HEK293 (cell line): ENCODE measurements around the gene RAE1.

ENCODE experiments used
- CTCF ChIA-PET: fragments of 350-600 bp; formaldehyde crosslinking; extraction: SDS; loops from one replicate; lab custom pipeline; 2021; ENCODE audit warnings: antibody characterized with exemption; lab: Yijun Ruan, JAX
- POLR2A ChIA-PET: fragments of 300-600 bp; formaldehyde crosslinking; extraction: SDS; loops from one replicate; lab custom pipeline; 2020; ENCODE audit warnings: antibody characterized with exemption, inconsistent platforms; lab: Yijun Ruan, JAX
- H3K27ac ChIP-seq: fragments of 200-500 bp; sonication (Bioruptor generic); 2 replicates; pipeline ENCODE4 v1.5.1; 2014; ENCODE audit warnings: low read depth, low read length, control low read depth, inconsistent platforms; ENCODE audit errors: extremely low read depth
- H3K36me3 ChIP-seq, 2 experiments: fragments of 200-500 bp in 1 of 2; sonication (Bioruptor generic) in 1 of 2; 1 replicate in 1 of 2; 2 replicates in 1 of 2; pipeline ENCODE4 v1.5.1; 2014 to 2017; ENCODE audit warnings: inconsistent platforms in 2 of 2, low read length in 2 of 2; ENCODE audit not compliant: control insufficient read depth in 2 of 2, insufficient read depth in 1 of 2
- H3K4me1 ChIP-seq: fragments of 200-500 bp; sonication (Bioruptor generic); 2 replicates; pipeline ENCODE4 v1.5.1; 2014; ENCODE audit warnings: mild to moderate bottlenecking, low read length, inconsistent platforms; ENCODE audit not compliant: control insufficient read depth, insufficient read depth
- H3K4me3 ChIP-seq: 2 replicates; pipeline ENCODE4 v1.5.1; 2011; ENCODE audit warnings: low read depth, mild to moderate bottlenecking, control low read depth, low read length, moderate library complexity
- H3K9me3 ChIP-seq: fragments of 200-500 bp; sonication (Bioruptor generic); 2 replicates; pipeline ENCODE4 v1.5.1; 2014; ENCODE audit warnings: low read depth, low read length, inconsistent platforms; ENCODE audit not compliant: control insufficient read depth, insufficient read depth
- GLIS1 ChIP-seq: fragments of 450-650 bp; formaldehyde crosslinking; IDR thresholded peaks from 2 replicates; pipeline ENCODE4 v1.5.1; 2016; ENCODE audit warnings: missing biosample characterization, missing genetic modification characterization
- OVOL3 ChIP-seq: fragments of 450-650 bp; formaldehyde crosslinking; IDR thresholded peaks from 2 replicates; pipeline ENCODE4 v1.5.1; 2016; ENCODE audit warnings: missing biosample characterization, missing genetic modification characterization
- ZNF2 ChIP-seq: fragments of 450-650 bp; formaldehyde crosslinking; IDR thresholded peaks from 2 replicates; pipeline ENCODE4 v1.5.1; 2016; ENCODE audit warnings: missing biosample characterization, missing genetic modification characterization
- ZNF214 ChIP-seq: fragments of 450-650 bp; formaldehyde crosslinking; IDR thresholded peaks from 2 replicates; pipeline ENCODE4 v1.5.1; 2017; ENCODE audit warnings: missing biosample characterization, mild to moderate bottlenecking, missing genetic modification characterization, borderline replicate concordance
- ZNF324 ChIP-seq: fragments of 450-650 bp; formaldehyde crosslinking; IDR thresholded peaks from 2 replicates; pipeline ENCODE4 v1.5.1; 2016; ENCODE audit warnings: missing biosample characterization, missing genetic modification characterization
- ZNF423 ChIP-seq: fragments of 450-650 bp; formaldehyde crosslinking; IDR thresholded peaks from 2 replicates; pipeline ENCODE4 v1.5.1; 2016; ENCODE audit warnings: missing biosample characterization, missing genetic modification characterization
- ZNF549 ChIP-seq: fragments of 450-650 bp; IDR thresholded peaks from 2 replicates; pipeline ENCODE4 v1.5.1; 2018; ENCODE audit warnings: missing biosample characterization, missing genetic modification characterization, mild to moderate bottlenecking, inconsistent platforms, moderate library complexity
- ZNF621 ChIP-seq: fragments of 450-650 bp; formaldehyde crosslinking; IDR thresholded peaks from 2 replicates; pipeline ENCODE4 v1.5.1; 2017; ENCODE audit warnings: missing biosample characterization, missing genetic modification characterization
- ZNF626 ChIP-seq: fragments of 450-650 bp; sonication (Bioruptor Pico); formaldehyde crosslinking; IDR thresholded peaks from 2 replicates; pipeline ENCODE4 v1.5.1; 2018; ENCODE audit warnings: missing biosample characterization, missing genetic modification characterization, inconsistent platforms
- ZNF654 ChIP-seq: fragments of 450-650 bp; formaldehyde crosslinking; IDR thresholded peaks from 2 replicates; pipeline ENCODE4 v1.5.1; 2016; ENCODE audit warnings: low read depth, missing biosample characterization, missing genetic modification characterization
- ZNF670 ChIP-seq: fragments of 450-650 bp; formaldehyde crosslinking; IDR thresholded peaks from 2 replicates; pipeline ENCODE4 v1.5.1; 2016; ENCODE audit warnings: missing biosample characterization, missing genetic modification characterization, low read depth
- ZNF707 ChIP-seq: fragments of 450-650 bp; formaldehyde crosslinking; IDR thresholded peaks from 2 replicates; pipeline ENCODE4 v1.5.1; 2016; ENCODE audit warnings: missing biosample characterization, missing genetic modification characterization
- ZNF777 ChIP-seq: fragments of 450-650 bp; formaldehyde crosslinking; IDR thresholded peaks from 2 replicates; pipeline ENCODE4 v1.5.1; 2017; ENCODE audit warnings: missing biosample characterization, missing genetic modification characterization, borderline replicate concordance
- ZSCAN16 ChIP-seq: fragments of 450-650 bp; formaldehyde crosslinking; IDR thresholded peaks from 2 replicates; pipeline ENCODE4 v1.5.1; 2016; ENCODE audit warnings: missing biosample characterization, missing genetic modification characterization
- TF ChIP-seq, protein P1 (sequence below): fragments of 450-650 bp; formaldehyde crosslinking; IDR thresholded peaks from 2 replicates; pipeline ENCODE4 v1.5.1; 2016; ENCODE audit warnings: missing biosample characterization, missing genetic modification characterization
- TF ChIP-seq, protein P2 (sequence below): fragments of 450-650 bp; formaldehyde crosslinking; IDR thresholded peaks from 2 replicates; pipeline ENCODE4 v1.5.1; 2016; ENCODE audit warnings: missing biosample characterization, missing genetic modification characterization, borderline replicate concordance
- TF ChIP-seq, protein P3 (sequence below): fragments of 450-650 bp; formaldehyde crosslinking; IDR thresholded peaks from 2 replicates; pipeline ENCODE4 v1.5.1; 2016; ENCODE audit warnings: missing biosample characterization, missing genetic modification characterization
- TF ChIP-seq, protein P4 (sequence below): fragments of 450-650 bp; formaldehyde crosslinking; IDR thresholded peaks from 2 replicates; pipeline ENCODE4 v1.5.1; 2016; ENCODE audit warnings: missing biosample characterization, missing genetic modification characterization, low read depth
- TF ChIP-seq, protein P5 (sequence below): fragments of 450-650 bp; formaldehyde crosslinking; IDR thresholded peaks from 2 replicates; pipeline ENCODE4 v1.5.1; 2017; ENCODE audit warnings: missing biosample characterization, missing genetic modification characterization

The RAE1 gene

DNA sequence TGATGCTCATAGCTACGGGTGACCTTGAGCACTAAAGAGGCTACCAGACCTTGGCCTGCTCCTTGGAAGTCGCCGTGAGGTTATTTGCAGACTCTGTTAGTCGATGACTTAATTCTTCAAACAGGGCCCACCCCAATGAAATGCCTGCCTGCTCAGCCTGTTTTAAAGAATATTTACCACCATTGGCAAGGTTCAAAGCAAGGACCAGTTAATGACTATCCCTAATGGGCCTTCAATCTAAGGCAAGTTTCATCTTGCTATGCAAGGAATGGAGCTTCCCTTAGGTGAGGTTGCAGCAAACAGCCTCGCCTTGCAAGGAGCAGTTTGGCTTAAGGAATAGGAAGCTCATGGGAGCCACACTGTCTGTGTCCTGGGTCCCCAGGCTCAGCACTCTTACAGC lies 44.3 kb upstream of the RAE1 start:
- no peak for TF ChIP-seq ZNF670
- TF ChIP-seq, protein P1, sequence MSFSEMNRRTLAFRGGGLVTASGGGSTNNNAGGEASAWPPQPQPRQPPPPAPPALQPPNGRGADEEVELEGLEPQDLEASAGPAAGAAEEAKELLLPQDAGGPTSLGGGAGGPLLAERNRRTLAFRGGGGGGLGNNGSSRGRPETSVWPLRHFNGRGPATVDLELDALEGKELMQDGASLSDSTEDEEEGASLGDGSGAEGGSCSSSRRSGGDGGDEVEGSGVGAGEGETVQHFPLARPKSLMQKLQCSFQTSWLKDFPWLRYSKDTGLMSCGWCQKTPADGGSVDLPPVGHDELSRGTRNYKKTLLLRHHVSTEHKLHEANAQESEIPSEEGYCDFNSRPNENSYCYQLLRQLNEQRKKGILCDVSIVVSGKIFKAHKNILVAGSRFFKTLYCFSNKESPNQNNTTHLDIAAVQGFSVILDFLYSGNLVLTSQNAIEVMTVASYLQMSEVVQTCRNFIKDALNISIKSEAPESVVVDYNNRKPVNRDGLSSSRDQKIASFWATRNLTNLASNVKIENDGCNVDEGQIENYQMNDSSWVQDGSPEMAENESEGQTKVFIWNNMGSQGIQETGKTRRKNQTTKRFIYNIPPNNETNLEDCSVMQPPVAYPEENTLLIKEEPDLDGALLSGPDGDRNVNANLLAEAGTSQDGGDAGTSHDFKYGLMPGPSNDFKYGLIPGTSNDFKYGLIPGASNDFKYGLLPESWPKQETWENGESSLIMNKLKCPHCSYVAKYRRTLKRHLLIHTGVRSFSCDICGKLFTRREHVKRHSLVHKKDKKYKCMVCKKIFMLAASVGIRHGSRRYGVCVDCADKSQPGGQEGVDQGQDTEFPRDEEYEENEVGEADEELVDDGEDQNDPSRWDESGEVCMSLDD (tag by site-specific recombination), result no peak
- no peak for TF ChIP-seq ZNF549
- no peak for TF ChIP-seq ZNF707
- TF ChIP-seq ZSCAN16 (tag by site-specific recombination), result no peak
- TF ChIP-seq, protein P2, sequence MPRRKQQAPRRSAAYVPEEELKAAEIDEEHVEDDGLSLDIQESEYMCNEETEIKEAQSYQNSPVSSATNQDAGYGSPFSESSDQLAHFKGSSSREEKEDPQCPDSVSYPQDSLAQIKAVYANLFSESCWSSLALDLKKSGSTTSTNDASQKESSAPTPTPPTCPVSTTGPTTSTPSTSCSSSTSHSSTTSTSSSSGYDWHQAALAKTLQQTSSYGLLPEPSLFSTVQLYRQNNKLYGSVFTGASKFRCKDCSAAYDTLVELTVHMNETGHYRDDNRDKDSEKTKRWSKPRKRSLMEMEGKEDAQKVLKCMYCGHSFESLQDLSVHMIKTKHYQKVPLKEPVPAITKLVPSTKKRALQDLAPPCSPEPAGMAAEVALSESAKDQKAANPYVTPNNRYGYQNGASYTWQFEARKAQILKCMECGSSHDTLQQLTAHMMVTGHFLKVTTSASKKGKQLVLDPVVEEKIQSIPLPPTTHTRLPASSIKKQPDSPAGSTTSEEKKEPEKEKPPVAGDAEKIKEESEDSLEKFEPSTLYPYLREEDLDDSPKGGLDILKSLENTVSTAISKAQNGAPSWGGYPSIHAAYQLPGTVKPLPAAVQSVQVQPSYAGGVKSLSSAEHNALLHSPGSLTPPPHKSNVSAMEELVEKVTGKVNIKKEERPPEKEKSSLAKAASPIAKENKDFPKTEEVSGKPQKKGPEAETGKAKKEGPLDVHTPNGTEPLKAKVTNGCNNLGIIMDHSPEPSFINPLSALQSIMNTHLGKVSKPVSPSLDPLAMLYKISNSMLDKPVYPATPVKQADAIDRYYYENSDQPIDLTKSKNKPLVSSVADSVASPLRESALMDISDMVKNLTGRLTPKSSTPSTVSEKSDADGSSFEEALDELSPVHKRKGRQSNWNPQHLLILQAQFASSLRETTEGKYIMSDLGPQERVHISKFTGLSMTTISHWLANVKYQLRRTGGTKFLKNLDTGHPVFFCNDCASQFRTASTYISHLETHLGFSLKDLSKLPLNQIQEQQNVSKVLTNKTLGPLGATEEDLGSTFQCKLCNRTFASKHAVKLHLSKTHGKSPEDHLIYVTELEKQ (tag by site-specific recombination), result no peak
- TF ChIP-seq, protein P3, sequence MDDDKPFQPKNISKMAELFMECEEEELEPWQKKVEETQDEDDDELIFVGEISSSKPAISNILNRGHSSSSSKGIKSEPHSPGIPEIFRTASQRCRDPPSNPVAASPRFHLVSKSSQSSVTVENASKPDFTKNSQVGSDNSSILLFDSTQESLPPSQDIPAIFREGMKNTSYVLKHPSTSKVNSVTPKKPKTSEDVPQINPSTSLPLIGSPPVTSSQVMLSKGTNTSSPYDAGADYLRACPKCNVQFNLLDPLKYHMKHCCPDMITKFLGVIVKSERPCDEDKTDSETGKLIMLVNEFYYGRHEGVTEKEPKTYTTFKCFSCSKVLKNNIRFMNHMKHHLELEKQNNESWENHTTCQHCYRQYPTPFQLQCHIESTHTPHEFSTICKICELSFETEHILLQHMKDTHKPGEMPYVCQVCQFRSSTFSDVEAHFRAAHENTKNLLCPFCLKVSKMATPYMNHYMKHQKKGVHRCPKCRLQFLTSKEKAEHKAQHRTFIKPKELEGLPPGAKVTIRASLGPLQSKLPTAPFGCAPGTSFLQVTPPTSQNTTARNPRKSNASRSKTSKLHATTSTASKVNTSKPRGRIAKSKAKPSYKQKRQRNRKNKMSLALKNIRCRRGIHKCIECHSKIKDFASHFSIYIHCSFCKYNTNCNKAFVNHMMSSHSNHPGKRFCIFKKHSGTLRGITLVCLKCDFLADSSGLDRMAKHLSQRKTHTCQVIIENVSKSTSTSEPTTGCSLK, result no peak
- no peak for TF ChIP-seq GLIS1 (tag by site-specific recombination)
- TF ChIP-seq ZNF777 (tag by site-specific recombination), result no peak
- TF ChIP-seq, protein P4, sequence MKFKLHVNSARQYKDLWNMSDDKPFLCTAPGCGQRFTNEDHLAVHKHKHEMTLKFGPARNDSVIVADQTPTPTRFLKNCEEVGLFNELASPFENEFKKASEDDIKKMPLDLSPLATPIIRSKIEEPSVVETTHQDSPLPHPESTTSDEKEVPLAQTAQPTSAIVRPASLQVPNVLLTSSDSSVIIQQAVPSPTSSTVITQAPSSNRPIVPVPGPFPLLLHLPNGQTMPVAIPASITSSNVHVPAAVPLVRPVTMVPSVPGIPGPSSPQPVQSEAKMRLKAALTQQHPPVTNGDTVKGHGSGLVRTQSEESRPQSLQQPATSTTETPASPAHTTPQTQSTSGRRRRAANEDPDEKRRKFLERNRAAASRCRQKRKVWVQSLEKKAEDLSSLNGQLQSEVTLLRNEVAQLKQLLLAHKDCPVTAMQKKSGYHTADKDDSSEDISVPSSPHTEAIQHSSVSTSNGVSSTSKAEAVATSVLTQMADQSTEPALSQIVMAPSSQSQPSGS (tag by site-specific recombination), result no peak
- TF ChIP-seq ZNF626, result no peak
- no peak for TF ChIP-seq ZNF324
- no peak for TF ChIP-seq ZNF423
- no peak for TF ChIP-seq ZNF2 (tag by site-specific recombination)
- no peak for TF ChIP-seq OVOL3 (tag by site-specific recombination)
- no peak for TF ChIP-seq ZNF621 (tag by site-specific recombination)
- TF ChIP-seq ZNF654, result no peak
- no peak for TF ChIP-seq ZNF214 (tag by site-specific recombination)
- TF ChIP-seq, protein P5, sequence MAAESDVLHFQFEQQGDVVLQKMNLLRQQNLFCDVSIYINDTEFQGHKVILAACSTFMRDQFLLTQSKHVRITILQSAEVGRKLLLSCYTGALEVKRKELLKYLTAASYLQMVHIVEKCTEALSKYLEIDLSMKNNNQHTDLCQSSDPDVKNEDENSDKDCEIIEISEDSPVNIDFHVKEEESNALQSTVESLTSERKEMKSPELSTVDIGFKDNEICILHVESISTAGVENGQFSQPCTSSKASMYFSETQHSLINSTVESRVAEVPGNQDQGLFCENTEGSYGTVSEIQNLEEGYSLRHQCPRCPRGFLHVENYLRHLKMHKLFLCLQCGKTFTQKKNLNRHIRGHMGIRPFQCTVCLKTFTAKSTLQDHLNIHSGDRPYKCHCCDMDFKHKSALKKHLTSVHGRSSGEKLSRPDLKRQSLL (tag by site-specific recombination), result no peak
- CTCF ChIA-PET, result interaction anchor here (0.6 to 1.5 kb wide), 3 partner anchors 11 to 147 kb away, joined by 3 to 4 read pairs (median 3); no protein-coding TSS in a partner anchor

More for the DNA sequence above, 44.3 kb upstream of the RAE1 start:
- Histone ChIP-seq H3K4me3 (no peak overlapping the region), H3K9me3 (no peaks in the 10 kb centered on the region), H3K27ac (no peak overlapping the region), H3K4me1 (no peaks in the 10 kb centered on the region), H3K36me3 (no peaks in the 10 kb centered on the region)
- POLR2A ChIA-PET, result no interaction called here
